Measurements from ENCODE around the gene CLIP3.

DNA sequence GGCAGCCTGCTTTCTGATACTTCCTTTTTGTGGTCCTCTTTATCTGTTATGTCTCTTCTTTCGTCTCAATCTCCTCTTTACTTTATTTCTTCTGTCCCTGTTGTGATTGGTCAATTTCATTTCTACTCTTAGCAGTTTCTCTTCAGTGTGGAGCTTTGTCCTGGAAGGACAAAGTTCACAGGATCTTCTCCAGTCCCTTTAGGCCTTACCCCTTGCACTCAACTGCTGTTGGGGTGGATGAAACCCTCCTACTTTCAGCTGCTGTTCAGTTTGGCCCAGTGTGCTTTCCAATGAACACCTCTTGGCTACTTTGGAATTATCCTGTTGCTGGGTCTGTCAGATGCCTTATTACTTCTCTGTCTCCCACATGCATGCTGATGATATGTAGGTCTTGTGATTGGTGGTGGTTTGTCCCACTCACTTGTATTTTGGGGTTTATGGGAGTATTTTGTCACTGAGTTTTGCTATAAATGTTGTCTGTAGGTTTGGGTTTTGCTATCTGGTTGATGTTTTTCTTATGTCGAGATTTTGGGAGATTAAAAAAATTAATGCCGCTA, 46.8 kb upstream of the CLIP3 start:
- no peak for TF ChIP-seq POLR2A (IDR thresholded peaks at IDR 0.05)
- TF ChIP-seq, protein P1, sequence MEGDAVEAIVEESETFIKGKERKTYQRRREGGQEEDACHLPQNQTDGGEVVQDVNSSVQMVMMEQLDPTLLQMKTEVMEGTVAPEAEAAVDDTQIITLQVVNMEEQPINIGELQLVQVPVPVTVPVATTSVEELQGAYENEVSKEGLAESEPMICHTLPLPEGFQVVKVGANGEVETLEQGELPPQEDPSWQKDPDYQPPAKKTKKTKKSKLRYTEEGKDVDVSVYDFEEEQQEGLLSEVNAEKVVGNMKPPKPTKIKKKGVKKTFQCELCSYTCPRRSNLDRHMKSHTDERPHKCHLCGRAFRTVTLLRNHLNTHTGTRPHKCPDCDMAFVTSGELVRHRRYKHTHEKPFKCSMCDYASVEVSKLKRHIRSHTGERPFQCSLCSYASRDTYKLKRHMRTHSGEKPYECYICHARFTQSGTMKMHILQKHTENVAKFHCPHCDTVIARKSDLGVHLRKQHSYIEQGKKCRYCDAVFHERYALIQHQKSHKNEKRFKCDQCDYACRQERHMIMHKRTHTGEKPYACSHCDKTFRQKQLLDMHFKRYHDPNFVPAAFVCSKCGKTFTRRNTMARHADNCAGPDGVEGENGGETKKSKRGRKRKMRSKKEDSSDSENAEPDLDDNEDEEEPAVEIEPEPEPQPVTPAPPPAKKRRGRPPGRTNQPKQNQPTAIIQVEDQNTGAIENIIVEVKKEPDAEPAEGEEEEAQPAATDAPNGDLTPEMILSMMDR (IDR thresholded peaks at IDR 0.05): no peak
